Activated CD4-positive, CD25-positive, alpha-beta regulatory T cell treated with anti-CD3 and anti-CD28 coated beads, Interleukin-2, amount 50 U/mL, for 72 hours (primary cell): ENCODE data around the gene ACER3.
"Not testable (repeated sequence)": the region's sequence is repeated elsewhere in the genome, so short reads cannot be mapped to it uniquely, and the experiment has no call there.

Source experiments
- DNase-seq: peaks from one replicate; pipeline ENCODE4 v3.0.0; 2021

ACER3 gene

GRCh38 chr11:76880314-76880713 lies 19.6 kb downstream of the ACER3 start:
- DNase-seq, result no peak

GRCh38 chr11:76880956-76881355 lies 20.2 kb downstream of the ACER3 start:
- no peak for DNase-seq

- DNase-seq, result no peak
Observed at GRCh38 chr11:76885390-76886097, 24.8 kb downstream of the ACER3 start.

- DNase-seq, result no peak
Observed at GRCh38 chr11:76888989-76889388, 28.3 kb downstream of the ACER3 start.

- no peak for DNase-seq
Observed at GRCh38 chr11:76889411-76889975, 28.8 kb downstream of the ACER3 start.

GRCh38 chr11:76890329-76890728 lies 29.6 kb downstream of the ACER3 start:
- no peak for DNase-seq

GRCh38 chr11:76891285-76891684 lies 30.6 kb downstream of the ACER3 start:
- no peak for DNase-seq

GRCh38 chr11:76891793-76892192 lies 31.1 kb downstream of the ACER3 start:
- no peak for DNase-seq

- DNase-seq, result no peak
Observed at GRCh38 chr11:76892306-76892705, 31.6 kb downstream of the ACER3 start.

- DNase-seq, result no peak
Observed at GRCh38 chr11:76897233-76897632, 36.5 kb downstream of the ACER3 start.

GRCh38 chr11:76901144-76901543 lies 40.4 kb downstream of the ACER3 start:
- no peak for DNase-seq

GRCh38 chr11:76901622-76902021 lies 40.9 kb downstream of the ACER3 start:
- DNase-seq, result not testable (repeated sequence)

- DNase-seq, result no peak
Observed at GRCh38 chr11:76902121-76903014, 41.6 kb downstream of the ACER3 start.

GRCh38 chr11:76903325-76903724 lies 42.6 kb downstream of the ACER3 start:
- DNase-seq, result no peak

- no peak for DNase-seq
Observed at GRCh38 chr11:76910620-76911414, 50.1 kb downstream of the ACER3 start.

GRCh38 chr11:76911415-76911808 lies 50.7 kb downstream of the ACER3 start:
- DNase-seq, result no peak

GRCh38 chr11:76916712-76917111 lies 56.0 kb downstream of the ACER3 start:
- no peak for DNase-seq

- no peak for DNase-seq
Observed at GRCh38 chr11:76918941-76919386, 58.2 kb downstream of the ACER3 start.

- DNase-seq, result no peak
Observed at GRCh38 chr11:76919467-76919866, 58.7 kb downstream of the ACER3 start.

- DNase-seq, result peak; percentile 50
Observed at GRCh38 chr11:76919887-76920746, 59.4 kb downstream of the ACER3 start.

- no peak for DNase-seq
Observed at GRCh38 chr11:76927160-76927559, 66.4 kb downstream of the ACER3 start.

GRCh38 chr11:76935042-76935441 lies 74.3 kb downstream of the ACER3 start:
- no peak for DNase-seq
